Activated CD4-positive, alpha-beta T cell treated with anti-CD3 and anti-CD28 coated beads, Interleukin-2, amount 50 U/mL, for 24 hours (primary cell): ENCODE results near the gene RABEPK.
"Not testable (repeated sequence)": the region's sequence is repeated elsewhere in the genome, so short reads cannot be mapped to it uniquely, and the experiment has no call there.

Experiments
- DNase-seq, 2 donors: peaks; one replicate each; pipeline ENCODE4 v3.0.0-alpha.2; 2020; ENCODE audit warnings: low read depth in 1 of 2, low spot score in 1 of 2

RABEPK gene

GRCh38 chr9:125200216-125201047 is at the start of gene RABEPK:
Gene RABEPK (plus strand): TSS chr9:125200542. CDS start chr9:125203014, 2,472 bp downstream.
- DNase-seq = peak; percentile 84

GRCh38 chr9:125151730-125152129 is 48.6 kb upstream of the RABEPK start:
- DNase-seq = no peak

- DNase-seq = no peak
These were observed 46.5 kb upstream of the RABEPK start for GRCh38 chr9:125153712-125154367.

- DNase-seq = no peak
These were observed 43.8 kb upstream of the RABEPK start for GRCh38 chr9:125156551-125156950.

GRCh38 chr9:125160750-125161149 is 39.6 kb upstream of the RABEPK start:
- no peak for DNase-seq

- no peak for DNase-seq
These were observed 38.9 kb upstream of the RABEPK start for GRCh38 chr9:125161284-125161918.

GRCh38 chr9:125162891-125163290 is 37.5 kb upstream of the RABEPK start:
- not testable (repeated sequence) for DNase-seq

GRCh38 chr9:125166762-125167161 is 33.6 kb upstream of the RABEPK start:
- DNase-seq = no peak

GRCh38 chr9:125169895-125170294 is 30.4 kb upstream of the RABEPK start:
- no peak for DNase-seq

- no peak for DNase-seq
These were observed 28.1 kb upstream of the RABEPK start for GRCh38 chr9:125172031-125172755.

- DNase-seq = no peak
These were observed 23.7 kb upstream of the RABEPK start for GRCh38 chr9:125176636-125177035.

GRCh38 chr9:125177888-125178287 is 22.5 kb upstream of the RABEPK start:
- no peak for DNase-seq

- not testable (repeated sequence) for DNase-seq
These were observed 20.6 kb upstream of the RABEPK start for GRCh38 chr9:125179776-125180175.

GRCh38 chr9:125180876-125181275 is 19.5 kb upstream of the RABEPK start:
- no peak for DNase-seq

GRCh38 chr9:125181756-125182155 is 18.6 kb upstream of the RABEPK start:
- DNase-seq = not testable (repeated sequence)

GRCh38 chr9:125183054-125183453 is 17.3 kb upstream of the RABEPK start:
- DNase-seq = no peak

- DNase-seq = no peak
These were observed 16.8 kb upstream of the RABEPK start for GRCh38 chr9:125183561-125183960.

- no peak for DNase-seq
These were observed 11.4 kb upstream of the RABEPK start for GRCh38 chr9:125189011-125189360.

GRCh38 chr9:125189361-125190289 is 10.7 kb upstream of the RABEPK start, which contains the start of gene PPP6C:
Gene PPP6C (minus strand): TSS chr9:125189803. CDS start chr9:125189718, 85 bp downstream.
- peak; percentile 90 to 97 for DNase-seq

- DNase-seq = peak in 1 of 2 donors; percentile 11
These were observed 10.0 kb upstream of the RABEPK start for GRCh38 chr9:125190361-125190801.
